Stimulated activated CD8-positive, alpha-beta memory T cell treated with anti-CD3 and anti-CD28 coated beads, Interleukin-7, amount 100 ng/mL, for 48 hours (primary cell): ENCODE data around the gene MKNK1.

Source experiments
- DNase-seq, 2 donors: peaks; one replicate each; pipeline ENCODE4 v3.0.0-alpha.2; 2020; ENCODE audit warnings: low read depth in 1 of 2; ENCODE audit errors: extremely low read depth in 1 of 2

The MKNK1 gene

DNA sequence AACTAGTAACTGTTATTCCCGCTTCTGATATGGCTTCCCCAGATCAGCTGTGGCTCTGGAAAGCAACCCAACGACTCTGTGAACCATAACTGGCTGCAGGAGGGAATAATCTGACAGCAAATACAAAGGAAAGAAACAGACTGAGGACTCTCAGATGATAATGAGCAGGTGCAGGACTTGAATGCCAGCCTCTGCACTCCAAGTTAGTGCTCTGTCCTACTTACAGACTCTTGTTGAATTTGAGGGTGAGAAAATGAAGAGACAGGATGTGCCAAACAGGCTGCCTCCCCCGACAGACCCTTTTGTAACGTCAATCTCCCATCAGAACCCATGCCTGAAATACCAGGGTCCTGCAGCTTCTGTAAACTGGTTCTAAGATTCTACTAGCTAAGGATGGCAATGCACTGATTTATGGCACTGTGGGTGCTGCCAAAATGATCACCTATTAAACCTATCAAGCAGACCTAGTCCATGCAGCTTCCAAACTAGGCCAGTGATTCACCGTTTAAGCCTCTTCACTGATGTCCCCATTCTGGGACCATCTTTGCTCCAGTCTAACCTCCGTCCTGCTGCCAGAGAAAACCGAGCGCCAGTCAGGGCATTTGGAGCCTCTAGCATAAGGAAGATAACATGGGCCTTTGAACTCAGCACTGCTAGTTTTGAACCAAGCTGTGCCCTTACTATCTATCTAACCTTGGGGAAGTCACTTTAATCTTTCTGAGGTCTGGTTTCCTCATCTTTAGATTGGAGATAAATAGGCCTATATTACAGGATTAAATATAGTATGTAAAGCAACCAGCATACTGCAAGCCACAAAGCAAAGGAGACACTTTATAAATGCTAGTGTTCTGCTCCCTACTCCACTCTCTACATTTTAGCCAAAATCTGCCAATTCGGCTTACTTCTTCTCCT is 4.8 kb downstream of the MKNK1 start:
- no peak for DNase-seq

DNA sequence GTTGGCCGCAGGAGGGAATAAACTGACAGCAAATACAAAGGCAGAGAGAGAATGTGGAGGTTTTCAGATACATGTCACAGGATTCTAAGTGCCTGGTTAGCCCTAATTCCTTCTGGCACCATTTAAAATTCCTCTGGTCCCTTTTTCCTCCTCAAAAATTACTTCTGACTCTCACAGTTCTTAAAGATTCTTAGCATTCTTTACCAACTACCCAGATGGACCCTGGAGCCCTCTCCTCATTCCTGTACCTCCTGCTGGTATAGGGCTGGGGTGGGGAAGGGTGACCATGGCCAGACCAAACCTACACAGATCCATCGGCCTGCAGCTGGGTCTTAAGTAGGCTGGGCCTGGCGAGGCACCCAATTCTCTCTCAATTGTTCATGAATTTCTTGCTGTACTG is 7.2 kb downstream of the MKNK1 start:
- DNase-seq = no peak

DNA sequence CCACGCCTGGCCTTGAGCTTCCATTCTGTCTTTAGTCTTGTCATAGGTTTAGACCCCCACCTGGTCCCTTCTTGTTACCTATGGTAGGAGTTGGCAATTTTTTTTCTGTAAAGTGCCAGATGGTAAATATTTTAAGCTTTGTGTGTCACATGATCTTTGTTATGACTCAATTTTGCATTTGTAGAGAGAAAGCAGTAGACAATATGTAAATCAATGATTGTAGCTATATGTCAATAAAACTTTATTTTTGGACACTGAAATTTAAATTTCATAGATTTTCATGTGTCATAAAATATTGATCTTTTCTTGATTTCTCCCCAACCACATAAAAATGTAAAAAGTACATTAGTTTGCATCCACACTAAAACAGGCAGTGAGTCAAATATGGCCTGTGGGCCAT is 8.0 kb downstream of the MKNK1 start:
- no peak for DNase-seq

DNA sequence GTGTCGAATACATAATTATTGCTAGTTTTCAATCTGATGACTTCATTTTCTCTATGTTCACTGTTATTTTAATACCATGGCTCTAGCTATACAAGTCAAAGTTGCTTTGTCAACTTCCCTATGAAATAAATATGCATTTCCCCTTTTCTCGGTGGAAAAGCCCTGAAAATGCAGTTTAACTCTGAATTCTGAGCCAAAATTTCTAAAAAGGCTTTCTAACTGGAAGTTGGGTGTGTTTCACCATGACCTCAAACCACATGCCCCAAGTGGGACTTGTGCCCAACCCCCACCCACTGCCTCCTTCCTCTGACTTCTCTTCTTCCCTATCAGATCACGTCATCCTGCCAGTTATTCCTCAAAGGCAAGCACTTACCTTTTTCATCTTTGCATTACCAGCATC is 8.9 kb downstream of the MKNK1 start:
- no peak for DNase-seq

DNA sequence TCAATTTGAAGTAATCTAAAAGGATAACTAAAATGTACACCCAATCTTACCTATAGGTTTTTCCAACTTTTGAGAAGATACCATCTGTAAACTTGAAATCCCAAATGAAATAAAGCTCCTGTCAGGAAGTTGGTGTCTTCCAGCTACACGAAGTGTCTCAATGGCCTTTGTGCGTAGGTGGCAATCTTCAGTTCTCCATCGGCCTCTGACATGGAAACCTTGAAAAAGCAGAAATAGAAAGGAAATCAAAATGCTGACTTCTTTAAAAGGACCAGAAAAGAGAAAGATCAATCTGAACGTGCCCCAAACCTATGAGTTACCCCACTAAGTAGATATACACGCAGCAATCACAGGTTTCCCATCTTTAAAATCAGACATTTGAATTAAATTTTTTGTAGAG is 10.0 kb downstream of the MKNK1 start:
- no peak for DNase-seq

DNA sequence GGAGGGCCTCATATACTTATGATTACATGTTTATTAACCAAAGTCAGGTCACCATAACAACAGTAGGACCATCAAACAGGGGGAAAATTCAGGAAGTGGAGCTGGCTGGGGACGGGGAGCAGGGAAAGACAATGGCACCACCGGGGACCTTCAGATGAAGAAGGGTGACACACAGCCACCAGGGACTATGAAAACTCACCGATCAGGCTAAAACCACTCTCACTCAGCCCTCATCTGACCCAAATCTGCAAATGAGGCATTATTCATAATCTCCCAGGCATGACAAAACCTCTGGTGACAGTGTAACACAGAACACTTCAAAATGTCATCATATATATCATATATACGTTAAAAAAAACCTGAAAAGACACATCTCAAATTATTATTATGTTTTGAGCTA is 11.2 kb downstream of the MKNK1 start:
- DNase-seq = no peak

DNA sequence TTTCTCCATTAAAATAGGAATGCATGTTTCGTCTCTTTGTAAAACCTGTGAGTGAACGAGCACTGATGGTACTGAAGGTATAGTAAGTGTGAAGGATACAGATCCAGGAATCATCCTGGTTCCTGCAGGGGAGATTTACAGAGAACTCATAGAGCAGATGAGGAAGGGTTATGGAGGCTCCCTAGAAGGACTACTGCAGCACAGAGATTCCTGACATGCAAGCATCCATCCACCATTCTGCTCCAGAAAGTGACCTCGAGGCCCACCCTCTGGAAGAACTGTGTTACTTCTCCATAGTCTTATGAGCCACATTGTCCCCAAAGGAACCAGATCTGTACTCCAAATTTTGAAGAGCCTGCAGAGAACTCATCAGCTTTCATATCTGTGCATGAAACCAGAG is 14.5 kb downstream of the MKNK1 start:
- DNase-seq = no peak

DNA sequence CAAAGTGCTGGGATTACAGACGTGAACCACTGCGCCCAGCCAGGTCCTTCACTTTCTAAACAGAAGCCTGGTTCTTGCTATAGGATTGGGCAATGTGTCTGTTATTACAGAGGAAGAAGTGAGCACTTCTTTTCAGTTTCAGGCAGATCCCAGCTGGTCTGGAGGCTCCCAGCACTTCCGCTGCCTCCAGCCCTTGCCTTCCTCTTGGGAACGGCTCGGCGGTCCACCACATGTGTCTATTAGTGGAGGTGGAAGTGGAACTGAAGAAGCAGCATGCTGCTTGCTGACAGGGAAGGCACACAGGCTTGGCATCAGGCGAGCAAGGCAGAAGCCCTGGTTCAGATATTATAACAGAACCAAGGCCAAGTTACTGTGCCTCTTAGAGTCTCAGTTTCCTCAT is 17.0 kb downstream of the MKNK1 start:
- no peak for DNase-seq

DNA sequence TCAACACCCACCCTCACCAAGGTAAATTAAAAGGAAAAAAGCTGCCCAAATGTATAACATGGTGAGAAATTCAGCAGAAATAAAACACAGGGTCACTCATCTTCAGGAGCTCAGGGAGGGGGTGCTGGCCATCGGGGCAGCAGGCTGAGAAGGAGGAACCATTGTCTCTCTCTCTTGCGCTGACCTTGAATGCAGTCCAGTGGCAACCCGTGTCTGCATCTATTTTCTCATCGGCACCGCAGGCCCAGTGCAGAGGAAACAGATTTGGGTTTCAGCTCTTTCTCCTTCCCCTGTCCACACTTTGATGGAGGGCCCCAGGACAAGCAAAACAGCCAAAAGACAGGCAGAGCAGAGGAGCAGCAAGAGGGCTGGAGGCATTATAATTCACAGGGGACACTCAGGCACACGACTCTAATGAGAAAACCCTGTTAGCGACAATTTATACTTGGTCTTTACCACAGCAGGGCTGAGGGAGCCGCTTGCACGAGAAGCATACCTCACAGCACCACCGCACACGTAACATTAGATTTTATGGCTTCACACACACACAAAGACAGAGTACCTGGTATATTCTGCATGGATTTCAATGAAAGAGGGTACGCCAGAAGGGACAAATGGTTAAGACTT is 18.6 kb downstream of the MKNK1 start:
- DNase-seq = no peak

DNA sequence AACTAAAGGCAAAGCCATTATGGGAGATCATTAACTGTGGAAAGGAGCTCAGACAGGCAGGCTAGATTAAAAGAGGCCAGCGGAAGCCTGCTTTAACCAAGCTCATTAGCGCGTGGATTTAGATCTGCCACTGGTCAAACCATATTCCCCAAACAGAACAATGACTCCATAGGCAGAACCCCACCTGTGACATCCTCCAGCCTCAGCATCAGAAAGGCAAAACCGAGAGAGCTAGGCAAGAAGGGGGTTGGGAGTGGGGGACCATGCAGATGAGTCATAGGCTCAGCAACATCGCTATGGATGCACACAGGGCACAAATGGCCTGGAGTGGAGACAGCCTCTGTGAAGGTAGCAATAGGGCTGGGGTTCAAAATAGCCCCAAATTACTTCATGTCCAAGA is 20.6 kb downstream of the MKNK1 start:
- DNase-seq = no peak

DNA sequence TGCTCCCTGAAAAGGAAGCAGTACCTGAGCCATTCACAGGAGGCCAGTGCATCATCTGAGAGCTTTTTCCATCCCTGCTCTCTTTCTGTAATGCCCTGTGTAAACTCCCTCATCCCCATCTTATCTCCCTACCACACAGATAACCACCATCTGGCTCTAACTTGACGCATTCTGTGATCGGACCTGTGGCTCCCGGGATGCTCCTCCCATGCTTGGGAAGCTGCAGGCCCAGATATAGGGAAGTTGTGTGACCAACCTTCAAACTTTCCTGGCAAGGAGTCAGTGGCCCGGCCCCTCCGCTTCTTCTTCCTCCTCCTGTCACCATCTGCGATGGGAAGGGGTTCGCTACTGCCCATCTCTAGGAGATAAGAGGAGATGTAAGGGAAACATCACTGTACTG is 21.1 kb downstream of the MKNK1 start:
- DNase-seq = no peak

DNA sequence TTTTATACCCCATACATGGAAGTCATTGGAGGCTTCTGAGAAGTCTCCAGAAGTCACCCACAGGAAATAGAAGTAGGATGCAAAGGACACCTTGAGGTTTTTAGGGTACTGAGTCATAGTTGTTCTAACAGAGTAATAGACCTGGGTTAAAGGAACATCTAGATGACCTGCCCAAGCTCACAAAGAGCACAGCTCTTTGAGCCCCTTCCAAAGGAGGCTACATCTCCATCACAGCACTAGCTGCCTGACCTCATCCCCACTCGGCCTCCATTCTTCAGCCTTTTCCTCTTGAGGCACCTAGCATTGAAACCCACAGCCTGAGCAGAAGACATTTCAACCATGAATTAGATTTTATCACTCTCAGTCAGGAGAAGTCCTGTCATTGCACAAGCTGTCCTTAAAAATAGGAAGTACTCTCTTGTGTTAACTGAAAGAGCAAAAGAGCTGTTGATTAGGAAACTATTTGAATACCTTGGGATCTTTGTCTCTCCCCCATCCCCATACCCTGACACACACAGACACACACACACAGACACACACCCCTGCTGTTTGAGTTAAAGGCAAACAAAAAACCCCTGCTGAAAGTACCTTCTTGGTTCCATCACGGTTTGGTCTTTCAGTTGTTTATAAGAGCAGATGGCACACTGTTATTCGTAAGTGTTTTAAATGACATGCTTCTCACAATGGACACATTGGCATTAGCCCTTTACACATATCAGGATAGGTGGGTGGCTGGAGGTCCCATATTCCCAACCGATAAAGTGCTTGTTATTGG is 22.2 kb downstream of the MKNK1 start:
- no peak for DNase-seq

DNA sequence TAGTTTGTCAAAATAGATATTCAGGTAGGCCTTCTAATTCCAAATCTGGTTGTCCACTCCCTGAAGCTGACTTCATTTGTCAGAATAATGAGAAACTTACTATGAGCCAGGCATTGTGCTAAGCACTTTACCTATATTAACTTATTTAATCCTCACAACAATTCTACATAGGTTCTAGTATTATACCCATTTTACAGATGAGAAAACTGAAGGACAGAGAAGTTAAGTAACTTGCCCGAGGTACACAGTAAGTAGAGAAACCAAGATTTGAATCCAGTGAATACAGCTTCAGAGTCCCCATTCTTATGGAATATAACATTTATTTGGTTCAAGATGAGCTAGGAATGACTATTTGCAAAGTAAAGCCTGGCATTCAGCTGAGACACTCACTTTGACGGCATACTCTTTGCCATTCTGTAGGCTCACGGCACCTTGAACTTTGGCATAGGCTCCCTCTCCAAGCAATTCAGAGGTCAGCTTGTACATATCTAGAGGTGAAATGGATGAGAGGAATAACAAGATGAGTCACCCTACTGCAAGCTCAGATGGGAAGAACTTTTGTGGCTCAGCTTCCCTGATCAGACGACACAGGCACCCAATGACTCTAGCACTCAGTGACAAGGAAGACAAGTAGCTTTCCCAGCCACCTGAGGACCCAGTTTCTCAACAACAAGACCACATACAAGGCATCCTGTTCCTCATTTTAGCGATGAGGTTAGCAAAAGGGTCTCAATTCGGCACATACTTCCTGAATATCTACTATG is 23.7 kb downstream of the MKNK1 start:
- no peak for DNase-seq

DNA sequence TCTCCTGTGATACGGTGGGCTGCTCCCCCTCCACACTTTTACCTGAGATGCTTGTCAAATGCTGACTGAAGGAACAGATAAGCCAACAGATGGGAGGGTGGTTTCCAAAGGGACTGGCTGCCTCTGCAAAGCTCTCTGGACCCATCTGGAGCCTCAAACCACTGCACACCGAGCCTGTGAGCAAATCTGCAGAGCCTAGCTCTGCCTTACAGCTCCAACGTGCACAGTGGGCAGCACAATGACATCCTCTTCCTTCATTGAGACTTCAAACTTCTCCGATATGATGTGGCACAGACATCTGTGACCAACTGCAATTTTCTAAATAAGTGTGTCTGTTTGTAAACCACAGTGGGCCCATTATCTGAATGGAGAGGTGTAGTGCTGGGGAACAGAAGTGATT is 26.4 kb downstream of the MKNK1 start:
- no peak for DNase-seq

DNA sequence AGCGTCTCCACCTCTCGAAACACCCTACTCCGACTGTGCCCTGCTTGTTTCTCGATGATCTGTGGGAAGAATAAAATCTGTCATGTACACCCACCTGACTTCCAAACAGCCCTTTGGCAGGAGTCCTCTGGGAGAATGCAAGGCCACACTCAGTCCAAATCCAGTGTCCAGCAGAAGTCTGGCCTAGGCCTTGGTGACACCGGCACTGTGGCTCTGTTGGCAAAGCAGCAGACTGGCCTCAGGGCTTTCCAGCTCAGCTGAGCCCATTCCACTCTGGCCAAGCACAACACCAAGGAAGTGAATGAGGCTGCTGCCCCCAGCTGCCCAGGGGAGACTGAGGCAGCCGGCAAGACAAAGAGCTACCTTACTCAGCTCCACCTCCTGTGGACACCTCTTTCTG is 27.5 kb downstream of the MKNK1 start:
- no peak for DNase-seq

DNA sequence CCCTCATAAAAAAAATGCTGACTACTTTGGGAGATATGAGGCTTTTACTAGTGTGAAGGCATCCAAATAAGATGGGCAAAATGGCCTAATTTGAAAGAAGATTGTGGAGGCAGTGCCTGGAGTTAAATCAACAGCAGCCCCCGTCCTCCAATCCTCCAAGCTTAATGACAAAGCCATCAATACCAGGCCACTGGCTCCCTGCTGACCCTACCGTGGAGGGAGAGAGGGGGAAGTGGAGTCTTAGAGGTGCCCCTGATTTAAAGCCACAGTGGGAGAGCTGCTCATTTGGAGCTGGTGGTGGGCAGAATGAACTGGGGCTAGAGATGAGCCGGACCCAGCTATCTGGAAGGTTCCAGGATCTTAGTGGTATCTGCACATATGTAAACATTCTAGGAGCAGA is 28.3 kb downstream of the MKNK1 start:
- DNase-seq = no peak

DNA sequence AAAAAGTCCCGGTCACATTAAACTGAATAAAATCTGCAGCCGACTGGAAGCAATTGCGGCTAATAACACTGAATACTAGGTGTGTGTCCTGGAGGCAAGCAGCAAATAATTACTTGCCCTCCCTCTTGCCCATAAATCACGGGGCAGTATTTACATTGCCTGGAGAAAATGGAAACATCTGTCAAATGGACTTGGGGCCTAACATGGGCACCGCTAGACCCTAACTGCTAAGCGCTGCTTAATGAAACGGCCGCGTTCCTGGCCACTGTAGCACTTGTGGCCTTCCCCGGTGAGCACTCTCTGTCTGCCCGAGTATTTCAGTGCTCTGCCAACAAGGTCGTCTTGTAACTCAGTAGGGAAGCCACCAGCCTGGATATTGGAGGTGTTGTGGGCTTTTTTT is 28.8 kb downstream of the MKNK1 start:
- no peak for DNase-seq

DNA sequence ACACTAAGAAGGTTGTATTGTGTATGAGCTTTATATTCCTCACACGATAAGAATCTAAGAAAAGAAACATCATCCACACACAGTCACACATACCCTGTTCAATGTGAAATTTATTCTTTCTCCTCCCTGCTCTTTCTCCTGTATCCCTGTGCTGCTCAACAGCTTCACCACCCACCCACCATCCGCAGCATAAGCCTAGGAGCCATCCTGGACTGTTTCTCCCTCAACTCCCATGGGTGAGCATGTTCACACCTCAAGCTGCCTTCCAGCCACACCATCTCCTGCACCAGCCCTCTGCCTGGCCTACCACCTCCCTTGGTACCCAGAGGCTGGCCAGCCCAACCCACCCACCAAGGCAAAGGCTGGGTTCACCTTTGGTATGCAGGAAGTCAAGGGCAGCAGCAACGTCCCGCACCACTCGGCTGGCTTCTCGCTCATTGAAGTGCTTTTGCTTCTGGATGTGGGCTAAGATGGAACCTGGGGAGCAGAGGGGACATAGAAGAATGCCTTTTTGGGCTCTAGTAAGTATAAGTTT is 32.3 kb downstream of the MKNK1 start:
- DNase-seq = no peak

DNA sequence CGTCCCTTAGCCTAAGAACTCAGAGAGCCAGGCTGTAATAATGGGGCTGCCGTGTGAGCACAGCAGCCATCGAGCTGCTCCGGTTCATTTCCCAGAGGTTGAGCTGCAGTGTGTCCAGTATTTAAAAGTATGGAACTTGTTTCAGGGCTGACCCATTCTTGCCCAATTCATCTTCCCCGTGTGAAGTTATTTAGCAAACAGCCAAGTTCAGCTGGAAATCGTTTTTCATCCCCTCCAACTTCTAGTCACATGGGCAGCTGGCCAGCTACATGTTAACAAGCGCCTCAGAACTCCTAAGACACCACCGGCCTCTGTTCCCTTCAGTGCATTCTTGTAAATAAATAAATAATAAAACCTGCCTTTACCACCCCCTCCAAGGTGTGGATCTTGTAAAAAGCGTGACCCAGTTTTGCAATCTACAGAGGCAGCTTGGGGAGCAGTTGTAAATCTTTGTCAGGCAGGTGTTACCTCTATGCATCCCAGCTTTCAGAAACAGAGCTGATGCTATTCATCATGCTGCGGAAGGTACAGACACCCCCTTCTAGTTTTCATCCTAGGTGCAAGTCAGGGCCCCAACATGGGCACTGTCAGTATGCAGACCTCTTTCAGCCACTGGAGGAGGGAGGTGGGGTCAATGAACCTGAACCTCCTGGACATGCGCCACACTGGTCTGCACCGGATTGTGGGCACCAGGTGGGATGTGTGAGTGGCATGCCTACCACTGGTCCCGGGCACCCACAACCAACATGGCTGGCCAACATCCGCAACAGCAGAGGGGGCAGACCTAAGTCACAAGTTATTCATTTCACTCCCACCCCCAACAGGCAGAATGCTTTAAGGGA is 34.0 kb downstream of the MKNK1 start:
- DNase-seq = no peak

DNA sequence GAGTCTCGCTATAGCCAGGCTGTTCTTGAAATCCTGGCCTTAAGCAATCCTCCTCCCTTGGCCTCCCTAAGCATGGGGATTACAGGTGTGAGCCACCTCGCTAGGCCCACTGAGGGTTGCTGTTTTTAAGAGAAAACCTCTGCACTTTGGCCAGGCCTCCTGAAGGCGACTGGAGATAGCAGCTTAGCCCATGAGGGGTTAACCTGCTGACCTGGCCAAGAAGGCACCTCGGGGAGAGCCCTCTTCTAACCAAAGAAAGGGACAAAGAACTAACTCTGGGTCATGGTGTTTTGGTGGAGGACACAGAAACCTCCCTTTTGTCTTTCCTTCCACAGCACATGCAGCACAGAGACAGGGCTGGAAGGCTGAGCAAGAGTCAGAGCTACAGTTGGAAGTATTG is 35.0 kb downstream of the MKNK1 start:
- DNase-seq = no peak
